ENCODE data around the gene LCE1B.

The LCE1B gene

GRCh38 chr1:152776361-152776760, 35.4 kb upstream of the LCE1B start:
- ATAC-seq: no peak
- TF ChIP-seq ESRRG (CRISPR knock-in tag; IDR thresholded peaks at IDR 0.05) (no peak), TCF4 (CRISPR knock-in tag; IDR thresholded peaks at IDR 0.05; ENCODE audit: borderline replicate concordance) (no peak), ZFP3 (CRISPR knock-in tag; IDR thresholded peaks at IDR 0.05) (no peak), PATZ1 (CRISPR knock-in tag; IDR thresholded peaks at IDR 0.05; ENCODE audit: borderline replicate concordance) (no peak), GLIS3 (CRISPR knock-in tag; IDR thresholded peaks at IDR 0.05) (no peak), ARNTL (CRISPR knock-in tag; IDR thresholded peaks at IDR 0.05; ENCODE audit: borderline replicate concordance, low read depth) (no peak), OSR1 (CRISPR knock-in tag; IDR thresholded peaks at IDR 0.05) (no peak), ISL1 (CRISPR knock-in tag; IDR thresholded peaks at IDR 0.05) (no peak), CSRNP3 (CRISPR knock-in tag; IDR thresholded peaks at IDR 0.05) (no peak), RARB (CRISPR knock-in tag; IDR thresholded peaks at IDR 0.05) (no peak), SNAI2 (CRISPR knock-in tag; IDR thresholded peaks at IDR 0.05) (no peak), ZNF565 (CRISPR knock-in tag; conservative IDR thresholded peaks at IDR 0.05; ENCODE audit: low read depth) (no peak), ZC3H10 (CRISPR knock-in tag; IDR thresholded peaks at IDR 0.05) (no peak)
- TF ChIP-seq, protein P1, sequence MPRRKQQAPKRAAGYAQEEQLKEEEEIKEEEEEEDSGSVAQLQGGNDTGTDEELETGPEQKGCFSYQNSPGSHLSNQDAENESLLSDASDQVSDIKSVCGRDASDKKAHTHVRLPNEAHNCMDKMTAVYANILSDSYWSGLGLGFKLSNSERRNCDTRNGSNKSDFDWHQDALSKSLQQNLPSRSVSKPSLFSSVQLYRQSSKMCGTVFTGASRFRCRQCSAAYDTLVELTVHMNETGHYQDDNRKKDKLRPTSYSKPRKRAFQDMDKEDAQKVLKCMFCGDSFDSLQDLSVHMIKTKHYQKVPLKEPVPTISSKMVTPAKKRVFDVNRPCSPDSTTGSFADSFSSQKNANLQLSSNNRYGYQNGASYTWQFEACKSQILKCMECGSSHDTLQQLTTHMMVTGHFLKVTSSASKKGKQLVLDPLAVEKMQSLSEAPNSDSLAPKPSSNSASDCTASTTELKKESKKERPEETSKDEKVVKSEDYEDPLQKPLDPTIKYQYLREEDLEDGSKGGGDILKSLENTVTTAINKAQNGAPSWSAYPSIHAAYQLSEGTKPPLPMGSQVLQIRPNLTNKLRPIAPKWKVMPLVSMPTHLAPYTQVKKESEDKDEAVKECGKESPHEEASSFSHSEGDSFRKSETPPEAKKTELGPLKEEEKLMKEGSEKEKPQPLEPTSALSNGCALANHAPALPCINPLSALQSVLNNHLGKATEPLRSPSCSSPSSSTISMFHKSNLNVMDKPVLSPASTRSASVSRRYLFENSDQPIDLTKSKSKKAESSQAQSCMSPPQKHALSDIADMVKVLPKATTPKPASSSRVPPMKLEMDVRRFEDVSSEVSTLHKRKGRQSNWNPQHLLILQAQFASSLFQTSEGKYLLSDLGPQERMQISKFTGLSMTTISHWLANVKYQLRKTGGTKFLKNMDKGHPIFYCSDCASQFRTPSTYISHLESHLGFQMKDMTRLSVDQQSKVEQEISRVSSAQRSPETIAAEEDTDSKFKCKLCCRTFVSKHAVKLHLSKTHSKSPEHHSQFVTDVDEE (CRISPR knock-in tag; IDR thresholded peaks at IDR 0.05): no peak
- TF ChIP-seq, protein P2, sequence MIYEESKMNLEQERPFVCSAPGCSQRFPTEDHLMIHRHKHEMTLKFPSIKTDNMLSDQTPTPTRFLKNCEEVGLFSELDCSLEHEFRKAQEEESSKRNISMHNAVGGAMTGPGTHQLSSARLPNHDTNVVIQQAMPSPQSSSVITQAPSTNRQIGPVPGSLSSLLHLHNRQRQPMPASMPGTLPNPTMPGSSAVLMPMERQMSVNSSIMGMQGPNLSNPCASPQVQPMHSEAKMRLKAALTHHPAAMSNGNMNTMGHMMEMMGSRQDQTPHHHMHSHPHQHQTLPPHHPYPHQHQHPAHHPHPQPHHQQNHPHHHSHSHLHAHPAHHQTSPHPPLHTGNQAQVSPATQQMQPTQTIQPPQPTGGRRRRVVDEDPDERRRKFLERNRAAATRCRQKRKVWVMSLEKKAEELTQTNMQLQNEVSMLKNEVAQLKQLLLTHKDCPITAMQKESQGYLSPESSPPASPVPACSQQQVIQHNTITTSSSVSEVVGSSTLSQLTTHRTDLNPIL (CRISPR knock-in tag; IDR thresholded peaks at IDR 0.05; ENCODE audit: low read depth): no peak

- ATAC-seq: peak; percentile 63
- TF ChIP-seq CSDC2 (CRISPR knock-in tag; IDR thresholded peaks at IDR 0.05) (no peak), ZFP3 (CRISPR knock-in tag; IDR thresholded peaks at IDR 0.05) (no peak), ZNF70 (CRISPR knock-in tag; IDR thresholded peaks at IDR 0.05) (no peak)
Measured at GRCh38 chr1:152777510-152778137, 34.1 kb upstream of the LCE1B start.

DNA sequence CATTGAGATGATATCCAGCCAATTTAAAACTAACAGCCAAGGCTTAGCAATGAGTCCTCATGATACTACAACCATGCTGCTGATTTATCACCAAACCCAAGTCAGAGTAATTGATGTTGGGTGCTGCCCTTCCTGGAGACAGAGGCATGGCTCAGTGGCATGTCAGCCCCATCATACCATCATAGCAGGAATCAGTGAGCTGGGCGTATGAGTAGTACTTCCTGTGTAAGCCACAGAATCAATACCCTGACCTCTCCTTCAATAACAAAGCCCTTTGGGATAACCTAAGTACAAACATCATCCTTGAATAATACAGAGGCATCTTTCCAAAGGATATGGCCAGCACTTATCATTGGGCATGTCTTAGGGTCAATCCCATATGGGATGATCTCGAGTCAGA, 28.7 kb upstream of the LCE1B start:
- no peak for TF ChIP-seq GLIS3 (CRISPR knock-in tag; IDR thresholded peaks at IDR 0.05)
- TF ChIP-seq, protein P2 (CRISPR knock-in tag; IDR thresholded peaks at IDR 0.05; ENCODE audit: low read depth): no peak
- TF ChIP-seq TOX (CRISPR knock-in tag; IDR thresholded peaks at IDR 0.05; ENCODE audit: borderline replicate concordance): no peak
- ATAC-seq: no peak

GRCh38 chr1:152786077-152786476, 25.7 kb upstream of the LCE1B start, which contains the start of gene LCE1E:
TSS of gene LCE1E (plus strand) at chr1:152786257. CDS start at chr1:152787300, 1,043 bp downstream.
- 0 out of 3 replicates have a peak, but pooled peaks have one; percentile 24 for ATAC-seq
- TF ChIP-seq SNAI2 (CRISPR knock-in tag; IDR thresholded peaks at IDR 0.05) (no peak), ISL1 (CRISPR knock-in tag; IDR thresholded peaks at IDR 0.05) (no peak), TOX (CRISPR knock-in tag; IDR thresholded peaks at IDR 0.05; ENCODE audit: borderline replicate concordance) (no peak), CSRNP3 (CRISPR knock-in tag; IDR thresholded peaks at IDR 0.05) (no peak), PATZ1 (CRISPR knock-in tag; IDR thresholded peaks at IDR 0.05; ENCODE audit: borderline replicate concordance) (no peak), ESRRG (CRISPR knock-in tag; IDR thresholded peaks at IDR 0.05) (no peak)

Measured in SK-N-SH treated with all-trans-retinoic acid at 6 μM for 48 hours (cell line).